Myocyte (in vitro differentiated cells): ENCODE measurements around the gene QPCTL. TPM values are rescaled to one million over a fixed set of nuclear protein-coding genes. Genes with fewer than 3 reads are reported as not detected.

Source experiments
- microRNA counts: library from miRNA; unstranded; fragments of <30 nt; microRNA quantifications from one replicate; lab custom pipeline; 2016
- microRNA-seq: library from miRNA; unstranded; fragments of <30 nt; microRNA quantifications from one replicate; pipeline ENCODE4, GENCODE V29; 2016
- total RNA-seq: library from RNA; depleted of rRNA; stranded (reverse); fragments of >200 nt; gene quantifications from 2 replicates; pipeline ENCODE4 v1.2.3, GENCODE V29; 2014

The QPCTL gene
- total RNA-seq, 1 donor from 2014 or later: 16.6 TPM

MicroRNAs encoded within 50 kb of the gene (microRNA counts, 767-probe panel; counts per million panel counts)
- not detected for microRNA hsa-miR-642a-5p (lab: Ali Mortazavi, UCI)
- not detected for microRNA hsa-miR-642b-3p (lab: Ali Mortazavi, UCI)

Small RNAs within 50 kb of the gene (microRNA-seq; reads per million reads assigned to microRNA genes)
- not detected for gene MIR642A
- gene MIR642B: not detected

Other genes with a start within 250 kb of the QPCTL start
- 2.0 and 4.1 TPM in 2 replicates for gene FOSB, start 224.7 kb upstream of the QPCTL start, total RNA-seq
- gene RTN2, start 195.6 kb upstream of the QPCTL start, total RNA-seq: 120 and 139 TPM in 2 replicates
- 0.26 and 0.64 TPM in 2 replicates for gene PPM1N, start 194.2 kb upstream of the QPCTL start, total RNA-seq
- 54.9 and 75.2 TPM in 2 replicates for gene VASP, start 185.2 kb upstream of the QPCTL start, total RNA-seq
- 16.1 and 21.0 TPM in 2 replicates for gene OPA3, start 107.9 kb upstream of the QPCTL start, total RNA-seq
- gene GPR4, start 90.5 kb upstream of the QPCTL start, total RNA-seq: not detected in 2 replicates
- 24.7 and 25.5 TPM in 2 replicates for gene EML2, start 53.3 kb upstream of the QPCTL start, total RNA-seq
- gene GIPR, start 24.4 kb upstream of the QPCTL start, total RNA-seq: 0.37 TPM in 1 of 2 replicates, not detected in the other
- gene SNRPD2, start 713 bp upstream of the QPCTL start, total RNA-seq: 132 and 143 TPM in 2 replicates
- 9.0 TPM in 2 replicates for gene FBXO46, start 38.2 kb downstream of the QPCTL start, total RNA-seq
- gene MEIOSIN, start 40.8 kb downstream of the QPCTL start, total RNA-seq: not detected in 2 replicates
- 13.0 and 17.6 TPM in 2 replicates for gene SIX5, start 76.6 kb downstream of the QPCTL start, total RNA-seq
- 907 and 1,143 TPM in 2 replicates for gene DMPK, start 89.8 kb downstream of the QPCTL start, total RNA-seq
- 60.2 and 62.3 TPM in 2 replicates for gene DMWD, start 100.2 kb downstream of the QPCTL start, total RNA-seq
- 0.11 TPM in 1 of 2 replicates, not detected in the other for gene RSPH6A, start 122.6 kb downstream of the QPCTL start, total RNA-seq
- gene SYMPK, start 170.5 kb downstream of the QPCTL start, total RNA-seq: 39.8 and 40.5 TPM in 2 replicates
- gene FOXA3, start 171.7 kb downstream of the QPCTL start, total RNA-seq: not detected in 2 replicates
- gene IRF2BP1, start 193.5 kb downstream of the QPCTL start, total RNA-seq: 45.1 and 52.6 TPM in 2 replicates
- gene MYPOP, start 209.9 kb downstream of the QPCTL start, total RNA-seq: 5.1 and 5.8 TPM in 2 replicates
- not detected in 2 replicates for gene NANOS2, start 222.1 kb downstream of the QPCTL start, total RNA-seq